Measurements from ENCODE around the gene DLG2.

GRCh38 chr11:85299258-85299942 is 327.7 kb downstream of the DLG2 start:
- TF ChIP-seq POLR2A (IDR thresholded peaks at IDR 0.05) (no peak), CTCF (IDR thresholded peaks at IDR 0.05 in 4 of 5, conservative IDR thresholded peaks at IDR 0.05 in 1 of 5) (no peak)
